ENCODE measurements around the gene CMTR2. TPM values are rescaled to one million over a fixed set of nuclear protein-coding genes. Genes with fewer than 3 reads are reported as not detected.

CMTR2 gene
- total and polyA plus RNA-seq, 2 donors (not counting 1 experiment from before 2014, with no cell fraction given): 10.1 to 41.3 TPM

DNA sequence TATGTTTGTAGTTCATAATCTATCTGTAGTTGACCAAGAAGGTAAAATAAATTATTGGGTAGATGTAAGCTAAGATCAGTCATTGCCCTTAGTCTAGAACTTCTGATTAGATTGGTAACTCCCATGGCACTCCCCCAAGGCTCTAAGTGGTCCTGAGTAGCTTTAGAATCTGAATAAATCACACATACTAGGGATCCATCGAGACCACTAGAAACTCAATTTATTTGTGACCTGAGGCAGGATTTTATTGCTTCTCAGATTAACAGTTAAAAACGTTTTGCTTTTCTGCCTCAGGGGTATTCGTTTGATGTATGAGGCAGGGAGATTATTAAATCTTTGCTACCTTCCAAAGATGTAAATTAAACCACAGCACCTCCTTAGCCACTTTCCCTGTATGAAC is 24.9 kb downstream of the CMTR2 start:
- peaks cover 9% of the 10 kb centered on the region for H3K27me3 Mint-ChIP-seq
- CTCF ChIA-PET: no interaction called here
- DNase-seq: no peak

GRCh38 chr16:71263582-71263981 is 25.6 kb downstream of the CMTR2 start:
- ChIA-PET POLR2A (no interaction called here), CTCF (no interaction called here)
- no peak for ATAC-seq (ENCODE audit: low read depth)
- no peaks in the 10 kb centered on the region for H3K79me2 ChIP-seq (ENCODE audit: control insufficient read depth, insufficient read depth, low read length)
- Mint-ChIP-seq H3K27me3 (peaks cover 9% of the 10 kb centered on the region), H3K27ac (no peak overlapping the region), H3K4me1 (no peaks in the 10 kb centered on the region), H3K9me3 (ENCODE audit: insufficient read depth) (no peaks in the 10 kb centered on the region), H3K4me3 (no peak overlapping the region)
- intact Hi-C loops (cut with micrococcal nuclease): no loop called here
- H3K9me3 ChIP-seq (ENCODE audit: control extremely low read depth in 1 of 3, control insufficient read depth in 2 of 3, insufficient read depth in 1 of 3, low read length in 2 of 3): no peaks in the 10 kb centered on the region
- TF ChIP-seq, protein P1, sequence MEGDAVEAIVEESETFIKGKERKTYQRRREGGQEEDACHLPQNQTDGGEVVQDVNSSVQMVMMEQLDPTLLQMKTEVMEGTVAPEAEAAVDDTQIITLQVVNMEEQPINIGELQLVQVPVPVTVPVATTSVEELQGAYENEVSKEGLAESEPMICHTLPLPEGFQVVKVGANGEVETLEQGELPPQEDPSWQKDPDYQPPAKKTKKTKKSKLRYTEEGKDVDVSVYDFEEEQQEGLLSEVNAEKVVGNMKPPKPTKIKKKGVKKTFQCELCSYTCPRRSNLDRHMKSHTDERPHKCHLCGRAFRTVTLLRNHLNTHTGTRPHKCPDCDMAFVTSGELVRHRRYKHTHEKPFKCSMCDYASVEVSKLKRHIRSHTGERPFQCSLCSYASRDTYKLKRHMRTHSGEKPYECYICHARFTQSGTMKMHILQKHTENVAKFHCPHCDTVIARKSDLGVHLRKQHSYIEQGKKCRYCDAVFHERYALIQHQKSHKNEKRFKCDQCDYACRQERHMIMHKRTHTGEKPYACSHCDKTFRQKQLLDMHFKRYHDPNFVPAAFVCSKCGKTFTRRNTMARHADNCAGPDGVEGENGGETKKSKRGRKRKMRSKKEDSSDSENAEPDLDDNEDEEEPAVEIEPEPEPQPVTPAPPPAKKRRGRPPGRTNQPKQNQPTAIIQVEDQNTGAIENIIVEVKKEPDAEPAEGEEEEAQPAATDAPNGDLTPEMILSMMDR (IDR thresholded peaks at IDR 0.05): no peak
- no peaks in the 10 kb centered on the region for H3K4me1 ChIP-seq (ENCODE audit: control insufficient read depth in 2 of 2, insufficient read depth in 2 of 2, low read length in 2 of 2)
- H2AFZ ChIP-seq (ENCODE audit: insufficient read depth, low read depth, low read length, poor library complexity, severe bottlenecking): no peak overlapping the region
- H3K4me2 ChIP-seq (replicated peaks; ENCODE audit: low read depth, low read length, poor library complexity, severe bottlenecking): no peak overlapping the region
- no peak for DNase-seq
- no peaks in the 10 kb centered on the region for H4K20me1 ChIP-seq (ENCODE audit: control insufficient read depth, insufficient read depth, low read length, poor library complexity, severe bottlenecking)
- no peaks in the 10 kb centered on the region for H3K27me3 ChIP-seq (replicated peaks in 1 of 4; ENCODE audit: control extremely low read depth in 1 of 4, control insufficient read depth in 3 of 4, insufficient read depth in 4 of 4, low read length in 3 of 4)
- WGBS (ENCODE audit: insufficient coverage): no CpG with 5 or more reads among the region's 3 CpGs
- no peaks in the 10 kb centered on the region for H3K36me3 ChIP-seq (replicated peaks in 1 of 2; ENCODE audit: control extremely low read depth in 1 of 2, control insufficient read depth in 1 of 2, extremely low read depth in 1 of 2, insufficient read depth in 2 of 2, low read length in 1 of 2)
- H3K27ac ChIP-seq (ENCODE audit: low read length in 2 of 2): no peak overlapping the region
- H3K9ac ChIP-seq (ENCODE audit: low read length): no peak overlapping the region
- no peak overlapping the region for H3K4me3 ChIP-seq (ENCODE audit: control extremely low read depth in 1 of 5, extremely low read depth in 1 of 5, insufficient read depth in 1 of 5, low read depth in 2 of 5, low read length in 4 of 5)

More for the DNA sequence above, 24.9 kb downstream of the CMTR2 start:
- Histone ChIP-seq H3K79me2 (ENCODE audit: control insufficient read depth, insufficient read depth, low read length) (no peaks in the 10 kb centered on the region), H3K27me3 (replicated peaks in 1 of 4; ENCODE audit: control extremely low read depth in 1 of 4, control insufficient read depth in 3 of 4, insufficient read depth in 4 of 4, low read length in 3 of 4) (peaks cover 0 to 2% (median 0%) of the 10 kb centered on the region in 4 experiments), H3K36me3 (replicated peaks in 1 of 2; ENCODE audit: control extremely low read depth in 1 of 2, control insufficient read depth in 1 of 2, extremely low read depth in 1 of 2, insufficient read depth in 2 of 2, low read length in 1 of 2) (no peaks in the 10 kb centered on the region), H3K9me3 (ENCODE audit: control extremely low read depth in 1 of 3, control insufficient read depth in 2 of 3, insufficient read depth in 1 of 3, low read length in 2 of 3) (no peaks in the 10 kb centered on the region), H4K20me1 (ENCODE audit: control insufficient read depth, insufficient read depth, low read length, poor library complexity, severe bottlenecking) (no peaks in the 10 kb centered on the region), H3K4me2 (replicated peaks; ENCODE audit: low read depth, low read length, poor library complexity, severe bottlenecking) (no peak overlapping the region), H3K27ac (ENCODE audit: low read length in 2 of 2) (no peak overlapping the region), H3K4me1 (ENCODE audit: control insufficient read depth in 2 of 2, insufficient read depth in 2 of 2, low read length in 2 of 2) (no peaks in the 10 kb centered on the region), H3K4me3 (ENCODE audit: control extremely low read depth in 1 of 5, extremely low read depth in 1 of 5, insufficient read depth in 1 of 5, low read depth in 2 of 5, low read length in 4 of 5) (no peak overlapping the region), H3K9ac (ENCODE audit: low read length) (no peak overlapping the region), H2AFZ (ENCODE audit: insufficient read depth, low read depth, low read length, poor library complexity, severe bottlenecking) (no peak overlapping the region)
- no peak for ATAC-seq (ENCODE audit: low read depth)
- no peak for TF ChIP-seq EZH2 (IDR thresholded peaks at IDR 0.05; ENCODE audit: borderline replicate concordance, insufficient read depth, low read depth, low read length, poor library complexity, severe bottlenecking)
- TF ChIP-seq, protein P1 (IDR thresholded peaks at IDR 0.05): no peak
- no peak overlapping the region for H3K4me3 Mint-ChIP-seq
- H3K9me3 Mint-ChIP-seq (ENCODE audit: insufficient read depth): no peaks in the 10 kb centered on the region
- intact Hi-C loops (cut with micrococcal nuclease): no loop called here
- no peak overlapping the region for H3K27ac Mint-ChIP-seq
- no CpG with 5 or more reads among the region's 3 CpGs for WGBS (ENCODE audit: insufficient coverage)
- POLR2A ChIA-PET: no interaction called here
- H3K4me1 Mint-ChIP-seq: no peaks in the 10 kb centered on the region

Measured in B cell (primary cell).